ENCODE results near the gene RPIA. TPM values are rescaled to one million over a fixed set of nuclear protein-coding genes. Genes with fewer than 3 reads are reported as not detected.
"Not testable (repeated sequence)": the region's sequence is repeated elsewhere in the genome, so short reads cannot be mapped to it uniquely, and the experiment has no call there.

RPIA gene
- total RNA-seq, 2 experiments from 2014 or later: 82.7 to 84.1 TPM

GRCh38 chr2:88764141-88764849 lies 72.8 kb downstream of the RPIA start:
- POLR2A ChIA-PET: no interaction called here
- CTCF ChIA-PET: no interaction called here

GRCh38 chr2:88764850-88765153 lies 73.3 kb downstream of the RPIA start:
- POLR2A ChIA-PET: no interaction called here

GRCh38 chr2:88765154-88765888 lies 73.8 kb downstream of the RPIA start:
- ChIA-PET POLR2A (no interaction called here), CTCF (no interaction called here)

More at GRCh38 chr2:88764850-88765153, 73.3 kb downstream of the RPIA start:
- CTCF ChIA-PET: no interaction called here

GRCh38 chr2:88765889-88766481 lies 74.5 kb downstream of the RPIA start:
- CTCF ChIA-PET, POLR2A ChIA-PET: not testable (repeated sequence)

- CTCF ChIA-PET: no interaction called here
- POLR2A ChIA-PET: no interaction called here
These were observed 78.5 kb downstream of the RPIA start for GRCh38 chr2:88770016-88770415.

GRCh38 chr2:88773233-88774028 lies 82.0 kb downstream of the RPIA start:
- POLR2A ChIA-PET, CTCF ChIA-PET: not testable (repeated sequence)

- POLR2A ChIA-PET: not testable (repeated sequence)
- CTCF ChIA-PET: interaction anchor here (0.6 kb wide), 2 partner anchors 9 to 203 kb away, joined by 3 read pairs; no protein-coding TSS in a partner anchor
These were observed 97.7 kb downstream of the RPIA start for GRCh38 chr2:88789213-88789612.

GRCh38 chr2:88795932-88796331 lies 104.5 kb downstream of the RPIA start:
- POLR2A ChIA-PET, CTCF ChIA-PET: not testable (repeated sequence)

- CTCF ChIA-PET, POLR2A ChIA-PET: not testable (repeated sequence)
These were observed 105.0 kb downstream of the RPIA start for GRCh38 chr2:88796523-88796922.

GRCh38 chr2:88797164-88797563 lies 105.7 kb downstream of the RPIA start:
- CTCF ChIA-PET, POLR2A ChIA-PET: not testable (repeated sequence)

Other genes with a start within 250 kb of the RPIA start
- not detected for gene FOXI3, start 239.0 kb upstream of the RPIA start, total RNA-seq
- 10 to 100 TPM; 15.5 to 15.7 TPM for gene EIF2AK3, start 64.2 kb upstream of the RPIA start, total RNA-seq